OCI-M1 (cell line): ENCODE data around the gene AQP10.
"Not testable (repeated sequence)": the region's sequence is repeated elsewhere in the genome, so short reads cannot be mapped to it uniquely, and the experiment has no call there.

Experiments used
- DNase-seq: peaks from one replicate; lab custom pipeline; 2025; lab: John Stamatoyannopoulos, UW

The AQP10 gene

GRCh38 chr1:154344977-154345837 lies 24.3 kb downstream of the AQP10 start:
- peak; percentile 80 for DNase-seq

GRCh38 chr1:154346276-154346917 lies 25.5 kb downstream of the AQP10 start:
- no peak for DNase-seq

DNA sequence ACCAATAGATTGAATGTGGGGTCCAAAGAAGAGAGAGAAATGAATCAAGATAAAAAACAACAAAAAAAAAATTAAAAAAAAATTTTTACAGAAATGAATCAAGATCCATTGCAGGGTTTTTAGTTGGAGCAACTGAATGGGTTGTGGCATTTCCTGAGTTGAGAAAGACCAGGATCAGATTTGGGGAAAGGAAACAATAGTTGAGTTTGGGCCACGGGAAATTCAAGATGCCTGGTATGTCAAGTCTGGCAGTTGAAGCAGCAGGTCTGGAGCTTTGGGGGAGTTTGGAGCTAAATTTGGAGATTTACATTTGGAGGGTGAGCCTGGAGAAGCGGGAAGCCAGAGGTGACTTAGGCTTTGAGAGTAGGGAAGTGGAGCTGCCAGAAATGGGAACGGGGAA lies 27.1 kb downstream of the AQP10 start:
- no peak for DNase-seq

DNA sequence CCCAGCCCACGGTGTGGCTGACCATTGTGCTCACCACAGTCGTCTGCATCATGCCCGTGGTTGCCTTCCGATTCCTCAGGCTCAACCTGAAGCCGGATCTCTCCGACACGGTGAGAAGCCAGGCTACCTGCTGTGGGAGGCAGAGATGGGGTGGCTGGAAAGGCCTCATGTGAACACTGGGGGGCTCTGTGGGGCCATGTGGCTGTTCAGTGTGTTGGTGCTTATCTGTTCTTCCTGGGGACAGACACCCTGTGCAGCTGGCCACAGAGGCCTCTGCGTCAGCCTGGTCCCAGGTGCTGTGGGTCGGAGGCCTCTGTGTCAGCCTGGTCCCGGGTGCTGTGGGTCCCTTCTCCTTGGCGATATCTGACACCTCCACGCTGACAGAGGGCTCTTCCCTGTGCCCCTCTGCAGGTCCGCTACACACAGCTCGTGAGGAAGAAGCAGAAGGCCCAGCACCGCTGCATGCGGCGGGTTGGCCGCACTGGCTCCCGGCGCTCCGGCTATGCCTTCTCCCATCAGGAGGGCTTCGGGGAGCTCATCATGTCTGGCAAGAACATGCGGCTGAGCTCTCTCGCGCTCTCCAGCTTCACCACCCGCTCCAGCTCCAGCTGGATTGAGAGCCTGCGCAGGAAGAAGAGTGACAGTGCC lies 27.7 kb downstream of the AQP10 start:
- DNase-seq: peak; percentile 29

DNA sequence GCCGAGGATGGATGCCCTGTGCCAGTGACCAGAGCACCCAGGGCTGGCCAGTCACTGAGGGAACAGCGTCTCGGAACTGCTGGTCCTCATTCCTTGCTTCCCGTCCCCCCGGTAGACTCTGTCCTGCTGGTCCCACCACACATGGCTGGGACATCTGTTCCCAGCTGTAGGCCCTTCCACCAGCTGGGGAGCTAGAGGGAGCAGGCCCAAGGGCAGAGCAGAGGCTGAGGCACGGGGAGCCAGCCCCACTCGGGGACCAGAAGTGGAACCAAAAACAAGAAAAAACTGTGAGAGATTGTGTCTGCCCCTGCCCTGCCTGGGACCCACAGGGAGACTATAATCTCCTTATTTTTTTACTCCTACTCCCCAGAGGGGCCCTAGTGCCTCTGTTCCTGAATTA lies 28.2 kb downstream of the AQP10 start:
- DNase-seq: no peak

- no peak for DNase-seq
These were observed 29.5 kb downstream of the AQP10 start for GRCh38 chr1:154350383-154350782.

- no peak for DNase-seq
These were observed 30.6 kb downstream of the AQP10 start for GRCh38 chr1:154351363-154352068.

DNA sequence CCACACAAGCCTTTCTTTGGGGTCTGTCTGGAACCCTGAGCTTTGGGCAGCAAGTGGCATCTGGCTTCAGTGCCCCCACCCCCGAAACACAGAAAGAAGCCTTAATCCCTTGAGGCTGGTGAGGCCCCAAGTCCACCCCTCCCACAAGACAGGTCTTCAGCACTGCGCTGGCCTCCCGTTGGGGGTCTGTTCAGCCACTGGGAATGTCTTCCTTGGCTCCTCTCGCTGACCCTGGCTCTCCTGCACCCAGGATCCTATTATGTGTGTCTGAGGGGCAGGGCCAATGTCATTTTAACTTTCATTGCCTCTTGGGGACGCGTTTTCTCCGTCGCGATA lies 31.3 kb downstream of the AQP10 start:
- no peak for DNase-seq

DNA sequence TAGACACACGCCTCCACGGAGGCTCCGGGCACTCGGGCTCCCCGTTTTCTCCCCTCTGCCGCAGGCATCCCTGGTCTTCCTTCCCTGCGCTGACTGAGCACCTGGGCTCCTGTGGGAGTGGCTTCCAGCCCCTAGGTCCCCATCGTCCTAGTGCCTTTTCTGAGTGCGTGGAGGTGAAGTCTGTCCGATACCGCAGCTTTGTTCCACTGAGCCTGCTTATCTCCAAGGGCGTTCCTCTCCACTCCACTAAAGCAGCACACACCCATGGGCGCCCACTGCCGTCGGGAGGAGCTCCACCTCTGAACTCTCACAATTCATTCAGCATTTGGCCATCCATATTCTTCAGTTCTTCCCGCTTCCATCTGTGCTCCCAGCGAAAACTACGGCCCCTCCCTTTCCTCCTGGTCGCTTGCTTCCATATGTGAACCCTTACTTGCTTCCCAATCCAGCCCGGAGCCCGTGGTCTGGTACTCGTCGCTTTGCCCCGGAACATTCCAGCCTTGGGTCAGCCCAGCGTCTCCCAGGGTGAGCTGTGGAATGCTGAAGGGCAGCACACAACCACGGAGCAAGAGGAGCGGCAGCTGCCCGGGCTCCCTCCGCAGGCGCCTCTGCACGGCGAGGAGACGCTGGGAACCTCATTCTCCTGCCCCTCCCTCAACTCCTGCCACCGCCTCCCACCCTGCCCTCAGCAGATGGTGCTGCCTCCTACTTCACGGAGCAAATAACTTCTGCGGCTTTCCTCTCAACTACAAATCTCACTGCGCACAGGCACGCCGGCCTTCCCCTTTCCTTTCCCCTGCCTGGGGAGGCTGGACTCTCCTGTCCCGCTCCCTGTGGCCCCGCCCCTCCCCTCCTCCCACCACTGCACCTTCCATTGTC lies 31.9 kb downstream of the AQP10 start:
- DNase-seq: peak; percentile 92

DNA sequence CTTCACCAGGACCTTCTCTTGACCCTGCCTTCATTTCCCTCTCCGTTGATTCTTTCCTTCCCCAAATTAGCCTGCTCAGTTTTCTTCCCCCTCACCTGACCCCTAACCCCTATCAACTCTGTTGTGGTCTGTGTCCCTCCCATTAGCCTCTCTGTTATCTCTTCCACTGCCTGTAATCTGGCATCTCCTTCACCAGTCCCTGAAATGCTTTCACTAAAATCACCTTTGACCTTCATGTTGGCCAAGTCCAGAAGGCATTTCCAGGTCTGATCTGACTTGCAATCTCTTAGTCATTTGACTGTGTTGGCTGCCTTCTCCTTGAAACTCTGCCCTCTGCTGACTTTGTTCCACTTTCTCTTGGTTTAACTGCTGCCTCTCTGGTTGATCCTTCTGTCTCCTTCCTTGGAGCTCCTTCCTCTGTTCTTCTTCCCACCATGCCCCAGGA lies 32.6 kb downstream of the AQP10 start:
- peak; percentile 92 for DNase-seq

DNA sequence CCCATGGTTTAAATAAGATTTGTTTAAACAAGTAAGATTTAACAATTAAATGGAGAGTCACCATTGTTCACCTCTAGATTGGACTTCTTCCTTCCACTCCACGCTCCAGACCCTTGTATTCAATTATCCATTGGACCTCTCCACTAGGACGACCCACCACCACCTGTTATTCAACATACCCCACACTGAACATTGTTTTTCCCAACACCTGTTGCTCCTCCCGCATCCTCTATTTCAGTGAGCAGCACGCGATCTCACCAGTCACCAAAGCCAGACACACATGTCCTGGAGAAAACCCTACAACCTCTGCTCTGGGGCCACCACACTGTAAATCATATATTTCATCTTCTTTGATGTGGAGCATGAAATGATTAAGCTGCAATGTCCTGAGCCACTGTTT lies 33.1 kb downstream of the AQP10 start:
- DNase-seq: no peak

- no peak for DNase-seq
These were observed 37.6 kb downstream of the AQP10 start for GRCh38 chr1:154358519-154358918.

DNA sequence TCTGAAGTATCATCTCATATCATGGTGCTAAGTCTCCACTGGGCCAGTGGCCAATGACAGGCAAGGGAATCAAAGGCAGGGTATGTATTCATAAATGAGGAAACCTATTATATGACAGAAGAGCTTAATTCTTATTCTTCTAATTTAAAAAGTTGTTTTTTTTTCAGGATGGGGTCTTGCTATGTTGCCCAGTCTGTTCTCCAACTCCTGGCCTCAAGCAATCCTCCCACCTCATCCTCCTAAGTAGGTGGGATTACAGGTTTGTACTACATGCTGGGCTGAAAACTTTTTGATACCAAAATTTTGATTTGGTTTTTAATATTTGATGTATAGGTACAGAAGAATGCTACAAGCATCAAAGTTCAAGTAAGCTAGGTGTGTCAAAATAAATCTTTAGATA lies 39.4 kb downstream of the AQP10 start:
- no peak for DNase-seq

DNA sequence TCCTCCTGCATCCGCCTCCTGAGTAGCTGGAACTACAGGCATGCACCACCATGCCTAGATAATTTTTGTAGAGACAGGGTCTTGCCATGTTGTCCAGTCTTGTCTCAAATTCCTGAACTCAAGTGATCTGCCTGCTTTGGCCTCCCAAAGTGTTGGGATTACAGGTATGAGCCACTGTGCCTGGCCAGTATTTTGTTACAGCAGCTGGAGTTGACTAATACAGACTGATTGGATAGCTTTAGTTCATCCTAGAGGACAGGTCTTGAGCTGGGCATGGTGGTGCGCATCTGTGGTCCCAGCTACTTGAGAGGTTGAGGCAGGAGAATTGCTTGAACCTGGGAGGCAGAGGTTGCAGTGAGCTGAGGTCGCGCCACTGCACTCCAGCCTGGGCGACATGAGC lies 40.0 kb downstream of the AQP10 start:
- not testable (repeated sequence) for DNase-seq

DNA sequence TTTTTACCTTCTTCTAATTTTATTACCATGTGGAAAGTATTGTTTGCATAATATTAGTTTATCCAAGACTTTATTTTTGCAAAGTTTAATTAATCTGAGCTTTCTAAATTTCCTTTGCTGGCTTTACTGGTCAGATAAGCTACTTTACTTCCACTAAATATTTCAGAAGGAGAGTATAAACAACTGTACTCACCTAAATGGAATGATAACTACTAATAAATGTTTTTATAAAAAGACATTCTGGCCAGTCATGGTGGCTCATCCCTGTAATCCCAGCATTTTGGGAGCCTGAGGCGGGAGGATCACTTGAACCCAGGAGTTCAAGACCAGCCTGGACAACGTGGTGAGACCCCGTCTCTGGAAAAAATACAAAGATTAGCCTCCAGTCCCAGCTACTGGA lies 40.5 kb downstream of the AQP10 start:
- no peak for DNase-seq

- DNase-seq: peak; percentile 67
These were observed 50.5 kb downstream of the AQP10 start for GRCh38 chr1:154371436-154371835.

GRCh38 chr1:154373777-154374357 lies 53.0 kb downstream of the AQP10 start:
- DNase-seq: peak; percentile 17
